Ishikawa (cell line): ENCODE measurements around the gene BRD2.

Experiments
- CEBPB ChIP-seq: IDR thresholded peaks from 2 replicates; pipeline ENCODE4 v1.6.1; 2012
- CREB1 ChIP-seq: IDR thresholded peaks from 2 replicates; pipeline ENCODE4 v1.6.1; 2012; ENCODE audit warnings: low read depth
- EP300 ChIP-seq: IDR thresholded peaks from 2 replicates; pipeline ENCODE4 v1.6.1; 2012; ENCODE audit warnings: borderline replicate concordance
- FOXM1 ChIP-seq: IDR thresholded peaks from 2 replicates; pipeline ENCODE4 v1.6.1; 2012; ENCODE audit warnings: low read depth, borderline replicate concordance
- NFIC ChIP-seq: IDR thresholded peaks from 2 replicates; pipeline ENCODE4 v1.6.1; 2012
- RAD21 ChIP-seq: IDR thresholded peaks from 2 replicates; pipeline ENCODE4 v1.6.1; 2012; ENCODE audit warnings: low read depth
- TAF1 ChIP-seq: IDR thresholded peaks from 2 replicates; pipeline ENCODE4 v1.6.1; 2012; ENCODE audit warnings: low read depth, mild to moderate bottlenecking
- YY1 ChIP-seq: IDR thresholded peaks from 2 replicates; pipeline ENCODE4 v1.6.1; 2012; ENCODE audit warnings: low read depth
- ZBTB7A ChIP-seq: IDR thresholded peaks from 2 replicates; pipeline ENCODE4 v1.6.1; 2012; ENCODE audit warnings: low read depth
- TF ChIP-seq, protein P1 (sequence below): IDR thresholded peaks from 2 replicates; pipeline ENCODE4 v1.6.1; 2012; ENCODE audit warnings: low read depth, mild to moderate bottlenecking
- TF ChIP-seq, protein P2 (sequence below): IDR thresholded peaks from 2 replicates; pipeline ENCODE4 v1.6.1; 2012

DNA sequence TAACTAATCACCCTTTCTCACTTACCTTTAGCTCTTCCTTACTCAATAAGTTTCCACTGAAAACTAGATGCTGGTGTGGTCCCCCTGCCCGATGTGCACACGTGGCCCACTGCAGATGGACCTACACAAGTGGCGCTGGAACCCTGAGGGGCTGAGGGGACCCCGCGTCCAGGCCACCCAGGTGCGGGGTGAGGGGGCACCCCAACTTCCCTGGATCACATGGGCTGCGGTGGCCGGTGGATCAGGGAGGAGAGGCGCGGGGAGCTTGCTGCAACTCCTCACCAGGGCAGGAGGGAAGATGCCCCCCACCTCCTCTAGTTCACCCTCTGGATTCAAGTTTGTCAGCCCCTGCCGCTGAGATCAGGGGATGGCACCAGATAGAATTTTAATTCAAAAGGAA lies 53.5 kb downstream of the BRD2 start:
- no peak for TF ChIP-seq CREB1
- TF ChIP-seq YY1: no peak
- TF ChIP-seq RAD21: no peak
- TF ChIP-seq CEBPB: no peak
- no peak for TF ChIP-seq ZBTB7A
- TF ChIP-seq, protein P1, sequence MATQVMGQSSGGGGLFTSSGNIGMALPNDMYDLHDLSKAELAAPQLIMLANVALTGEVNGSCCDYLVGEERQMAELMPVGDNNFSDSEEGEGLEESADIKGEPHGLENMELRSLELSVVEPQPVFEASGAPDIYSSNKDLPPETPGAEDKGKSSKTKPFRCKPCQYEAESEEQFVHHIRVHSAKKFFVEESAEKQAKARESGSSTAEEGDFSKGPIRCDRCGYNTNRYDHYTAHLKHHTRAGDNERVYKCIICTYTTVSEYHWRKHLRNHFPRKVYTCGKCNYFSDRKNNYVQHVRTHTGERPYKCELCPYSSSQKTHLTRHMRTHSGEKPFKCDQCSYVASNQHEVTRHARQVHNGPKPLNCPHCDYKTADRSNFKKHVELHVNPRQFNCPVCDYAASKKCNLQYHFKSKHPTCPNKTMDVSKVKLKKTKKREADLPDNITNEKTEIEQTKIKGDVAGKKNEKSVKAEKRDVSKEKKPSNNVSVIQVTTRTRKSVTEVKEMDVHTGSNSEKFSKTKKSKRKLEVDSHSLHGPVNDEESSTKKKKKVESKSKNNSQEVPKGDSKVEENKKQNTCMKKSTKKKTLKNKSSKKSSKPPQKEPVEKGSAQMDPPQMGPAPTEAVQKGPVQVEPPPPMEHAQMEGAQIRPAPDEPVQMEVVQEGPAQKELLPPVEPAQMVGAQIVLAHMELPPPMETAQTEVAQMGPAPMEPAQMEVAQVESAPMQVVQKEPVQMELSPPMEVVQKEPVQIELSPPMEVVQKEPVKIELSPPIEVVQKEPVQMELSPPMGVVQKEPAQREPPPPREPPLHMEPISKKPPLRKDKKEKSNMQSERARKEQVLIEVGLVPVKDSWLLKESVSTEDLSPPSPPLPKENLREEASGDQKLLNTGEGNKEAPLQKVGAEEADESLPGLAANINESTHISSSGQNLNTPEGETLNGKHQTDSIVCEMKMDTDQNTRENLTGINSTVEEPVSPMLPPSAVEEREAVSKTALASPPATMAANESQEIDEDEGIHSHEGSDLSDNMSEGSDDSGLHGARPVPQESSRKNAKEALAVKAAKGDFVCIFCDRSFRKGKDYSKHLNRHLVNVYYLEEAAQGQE: no peak
- TF ChIP-seq, protein P2, sequence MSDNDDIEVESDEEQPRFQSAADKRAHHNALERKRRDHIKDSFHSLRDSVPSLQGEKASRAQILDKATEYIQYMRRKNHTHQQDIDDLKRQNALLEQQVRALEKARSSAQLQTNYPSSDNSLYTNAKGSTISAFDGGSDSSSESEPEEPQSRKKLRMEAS: no peak
- TF ChIP-seq EP300: no peak
- no peak for TF ChIP-seq NFIC
- TF ChIP-seq FOXM1: no peak
- no peak for TF ChIP-seq TAF1
